ENCODE data around the gene CDK14.

- TF ChIP-seq CTCF (IDR thresholded peaks at IDR 0.05) (no peak), POLR2A (IDR thresholded peaks at IDR 0.05) (no peak)
Observed at GRCh38 chr7:90727412-90727811, 131.3 kb downstream of the CDK14 start.
